Measurements from ENCODE around the gene KDM4E. TPM values are rescaled to one million over a fixed set of nuclear protein-coding genes. Genes with fewer than 3 reads are reported as not detected.
"Not testable (repeated sequence)": the region's sequence is repeated elsewhere in the genome, so short reads cannot be mapped to it uniquely, and the experiment has no call there.

The KDM4E gene
- total RNA-seq, 2 donors from 2014 or later: not detected

DNA sequence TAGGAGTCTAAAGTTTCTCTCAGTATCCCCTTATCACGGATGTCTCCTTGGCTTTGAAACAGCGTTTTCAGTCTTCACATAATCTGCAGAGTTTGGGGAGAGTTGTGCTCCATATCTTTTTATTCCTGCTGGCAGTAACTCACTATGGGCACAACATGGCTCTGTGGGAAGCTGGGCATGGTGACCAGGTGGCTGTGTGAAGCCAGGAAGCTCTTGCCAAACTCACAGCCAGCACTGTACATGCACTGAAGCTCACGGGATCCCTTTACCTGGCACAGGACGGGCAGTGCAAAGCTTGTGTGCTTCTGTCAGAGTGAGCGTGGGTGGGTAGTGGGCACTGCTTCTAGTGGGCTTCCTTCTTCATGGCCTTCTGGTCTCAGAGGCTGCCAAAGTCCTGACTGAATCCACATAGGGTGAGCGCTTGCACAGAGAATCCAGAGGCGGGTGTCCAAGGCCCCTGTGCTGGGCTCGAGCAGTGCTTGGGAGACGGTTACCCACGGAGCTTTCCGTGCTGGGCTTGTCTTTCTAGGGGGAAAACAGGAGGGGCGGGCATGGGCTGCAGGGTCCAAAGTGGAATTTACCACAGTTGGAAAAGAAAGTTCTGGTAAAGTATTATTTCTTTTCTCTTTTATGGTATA lies 10.8 kb upstream of the KDM4E start:
- WGBS: 89% methylated on average over 12 of the region's 12 CpGs
- TF ChIP-seq, protein P1, sequence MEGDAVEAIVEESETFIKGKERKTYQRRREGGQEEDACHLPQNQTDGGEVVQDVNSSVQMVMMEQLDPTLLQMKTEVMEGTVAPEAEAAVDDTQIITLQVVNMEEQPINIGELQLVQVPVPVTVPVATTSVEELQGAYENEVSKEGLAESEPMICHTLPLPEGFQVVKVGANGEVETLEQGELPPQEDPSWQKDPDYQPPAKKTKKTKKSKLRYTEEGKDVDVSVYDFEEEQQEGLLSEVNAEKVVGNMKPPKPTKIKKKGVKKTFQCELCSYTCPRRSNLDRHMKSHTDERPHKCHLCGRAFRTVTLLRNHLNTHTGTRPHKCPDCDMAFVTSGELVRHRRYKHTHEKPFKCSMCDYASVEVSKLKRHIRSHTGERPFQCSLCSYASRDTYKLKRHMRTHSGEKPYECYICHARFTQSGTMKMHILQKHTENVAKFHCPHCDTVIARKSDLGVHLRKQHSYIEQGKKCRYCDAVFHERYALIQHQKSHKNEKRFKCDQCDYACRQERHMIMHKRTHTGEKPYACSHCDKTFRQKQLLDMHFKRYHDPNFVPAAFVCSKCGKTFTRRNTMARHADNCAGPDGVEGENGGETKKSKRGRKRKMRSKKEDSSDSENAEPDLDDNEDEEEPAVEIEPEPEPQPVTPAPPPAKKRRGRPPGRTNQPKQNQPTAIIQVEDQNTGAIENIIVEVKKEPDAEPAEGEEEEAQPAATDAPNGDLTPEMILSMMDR (IDR thresholded peaks at IDR 0.05): no peak
- TF ChIP-seq POLR2A (IDR thresholded peaks at IDR 0.05) (no peak), POLR2AphosphoS5 (IDR thresholded peaks at IDR 0.05) (no peak)
- no peaks in the 10 kb centered on the region for H3K36me3 ChIP-seq
- H3K27ac ChIP-seq: no peak overlapping the region
- DNase-seq (ENCODE audit: low spot score): no peak
- no peaks in the 10 kb centered on the region for H3K9me3 ChIP-seq
- no peaks in the 10 kb centered on the region for H3K27me3 ChIP-seq (replicated peaks; ENCODE audit: insufficient read depth)
- intact Hi-C loops (cut with DNase I): no loop called here
- no peak overlapping the region for H3K4me3 ChIP-seq
- H3K4me1 ChIP-seq (replicated peaks): no peaks in the 10 kb centered on the region

DNA sequence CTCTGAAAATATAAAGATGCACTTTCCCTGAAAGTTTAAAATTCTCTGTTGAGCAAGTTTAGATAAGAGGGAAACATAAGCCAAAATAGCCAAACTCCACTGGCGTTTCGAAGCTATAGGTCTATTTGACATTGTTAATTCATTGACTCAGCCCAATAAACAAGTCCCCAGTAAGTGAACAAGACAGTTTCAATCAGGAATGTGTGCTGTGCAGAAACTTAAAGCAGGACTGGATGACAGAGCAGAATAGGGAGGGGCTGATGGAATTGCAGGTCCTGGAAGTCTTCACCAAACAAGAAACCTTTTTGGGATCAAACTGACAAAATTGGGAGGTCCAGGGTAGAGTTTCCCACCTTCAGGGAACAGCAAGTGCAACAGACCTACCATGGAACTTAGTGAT lies 8.9 kb upstream of the KDM4E start:
- Histone ChIP-seq H3K9me3 (no peaks in the 10 kb centered on the region), H3K4me3 (no peak overlapping the region), H3K27me3 (replicated peaks; ENCODE audit: insufficient read depth) (no peaks in the 10 kb centered on the region), H3K4me1 (replicated peaks) (no peaks in the 10 kb centered on the region), H3K36me3 (no peaks in the 10 kb centered on the region), H3K27ac (no peak overlapping the region)
- intact Hi-C loops (cut with DNase I): no loop called here
- no peak for TF ChIP-seq POLR2A (IDR thresholded peaks at IDR 0.05)
- TF ChIP-seq, protein P1 (IDR thresholded peaks at IDR 0.05): no peak
- TF ChIP-seq POLR2AphosphoS5 (IDR thresholded peaks at IDR 0.05): no peak
- no peak for DNase-seq (ENCODE audit: low spot score)
- 34% methylated on average over 2 of the region's 2 CpGs for WGBS

DNA sequence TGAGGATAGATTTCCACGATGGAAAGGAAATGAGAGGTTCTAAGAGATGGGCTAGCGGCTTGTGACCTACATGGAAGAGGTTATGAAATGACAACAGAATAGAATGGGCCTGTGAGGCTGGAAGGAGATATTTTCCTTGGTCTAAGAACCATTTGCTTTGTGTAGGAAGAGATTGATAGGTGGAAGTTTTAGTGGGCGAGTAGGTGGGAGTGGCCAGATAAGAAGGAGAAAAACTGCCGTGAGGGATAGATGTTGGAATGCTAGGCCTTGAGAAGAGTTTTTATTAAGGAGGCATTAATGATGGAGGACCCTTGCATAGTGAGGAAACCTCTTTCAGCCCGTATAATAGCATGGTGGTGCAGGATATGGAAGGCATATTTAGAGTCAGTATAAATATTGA lies 3.6 kb upstream of the KDM4E start:
- H3K4me3 ChIP-seq: not testable (repeated sequence)
- 95% methylated on average over 5 of the region's 5 CpGs for whole genome bisulfite sequencing

DNA sequence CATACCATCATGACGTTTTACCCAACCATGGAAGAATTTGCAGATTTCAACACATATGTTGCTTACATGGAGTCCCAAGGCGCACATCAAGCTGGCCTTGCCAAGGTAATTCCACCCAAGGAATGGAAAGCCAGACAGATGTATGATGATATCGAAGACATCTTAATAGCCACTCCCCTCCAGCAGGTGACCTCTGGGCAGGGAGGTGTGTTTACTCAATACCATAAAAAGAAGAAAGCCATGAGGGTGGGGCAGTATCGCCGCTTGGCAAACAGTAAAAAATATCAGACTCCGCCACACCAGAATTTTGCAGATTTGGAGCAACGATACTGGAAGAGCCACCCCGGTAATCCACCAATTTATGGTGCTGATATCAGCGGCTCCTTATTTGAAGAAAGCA lies 536 bp downstream of the KDM4E start:
- H3K27ac ChIP-seq; intact Hi-C loops (cut with DNase I); DNase-seq (ENCODE audit: low spot score); H3K4me3 ChIP-seq; H3K36me3 ChIP-seq; H3K27me3 ChIP-seq (replicated peaks; ENCODE audit: insufficient read depth); H3K9me3 ChIP-seq; H3K4me1 ChIP-seq (replicated peaks): not testable (repeated sequence)
- WGBS: 61% methylated on average over 6 of the region's 9 CpGs

More for the DNA sequence above, 3.6 kb upstream of the KDM4E start:
- H3K9me3 ChIP-seq; H3K36me3 ChIP-seq; DNase-seq (ENCODE audit: low spot score); H3K27ac ChIP-seq; intact Hi-C loops (cut with DNase I); H3K4me1 ChIP-seq (replicated peaks); H3K27me3 ChIP-seq (replicated peaks; ENCODE audit: insufficient read depth): not testable (repeated sequence)

DNA sequence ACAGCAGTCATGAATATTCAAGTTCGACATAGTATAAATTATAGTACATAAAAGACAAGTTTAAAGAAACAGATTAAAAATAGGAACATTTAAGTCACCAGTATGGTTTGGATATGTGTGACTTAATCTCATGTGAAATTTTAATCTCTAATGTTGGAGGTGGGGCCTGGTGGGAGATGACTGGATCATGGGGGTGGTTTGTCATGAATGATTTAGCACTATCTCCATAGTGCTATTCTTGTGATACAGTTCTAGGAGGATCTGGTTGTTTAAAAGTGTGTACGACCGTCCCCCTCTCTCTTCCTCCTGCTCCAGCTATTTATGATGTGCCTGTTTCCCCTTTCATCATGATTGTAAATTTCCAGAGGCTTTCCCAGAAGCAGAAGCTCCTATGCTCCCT lies 3.3 kb downstream of the KDM4E start:
- no peak for DNase-seq (ENCODE audit: low spot score)
- 65% methylated on average over 3 of the region's 3 CpGs for WGBS
- TF ChIP-seq POLR2AphosphoS5 (IDR thresholded peaks at IDR 0.05) (no peak), POLR2A (IDR thresholded peaks at IDR 0.05) (no peak)
- TF ChIP-seq, protein P1 (IDR thresholded peaks at IDR 0.05): no peak
- Histone ChIP-seq H3K9me3 (no peaks in the 10 kb centered on the region), H3K27ac (no peak overlapping the region), H3K36me3 (no peaks in the 10 kb centered on the region), H3K27me3 (replicated peaks; ENCODE audit: insufficient read depth) (no peaks in the 10 kb centered on the region), H3K4me3 (no peak overlapping the region), H3K4me1 (replicated peaks) (no peaks in the 10 kb centered on the region)
- intact Hi-C loops (cut with DNase I): no loop called here

DNA sequence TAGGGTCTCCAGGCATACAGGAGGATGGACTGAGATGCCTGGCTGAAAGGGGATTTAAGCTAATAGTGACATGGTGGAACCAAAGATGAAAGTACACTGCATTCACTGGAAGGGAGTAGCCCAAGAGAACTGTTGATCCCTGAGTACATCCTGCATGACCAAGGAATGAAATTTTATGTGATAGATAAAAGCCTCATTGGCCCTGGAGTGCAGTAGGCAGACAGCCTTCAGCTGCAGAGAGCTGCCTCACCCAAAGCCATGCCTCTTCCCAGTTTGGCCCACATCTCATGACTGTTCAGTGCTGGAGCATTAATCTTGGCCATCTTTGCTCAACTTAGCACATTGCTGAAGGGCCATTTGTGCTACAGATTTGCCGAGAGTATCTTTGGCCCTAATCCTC lies 8.0 kb downstream of the KDM4E start:
- TF ChIP-seq POLR2A (IDR thresholded peaks at IDR 0.05) (no peak), POLR2AphosphoS5 (IDR thresholded peaks at IDR 0.05) (no peak)
- TF ChIP-seq, protein P1 (IDR thresholded peaks at IDR 0.05): no peak

More for the DNA sequence above, 8.0 kb downstream of the KDM4E start:
- no peak overlapping the region for H3K4me3 ChIP-seq
- intact Hi-C loops (cut with DNase I): no loop called here
- H3K27ac ChIP-seq: no peak overlapping the region
- H3K27me3 ChIP-seq (replicated peaks; ENCODE audit: insufficient read depth): no peaks in the 10 kb centered on the region
- H3K4me1 ChIP-seq (replicated peaks): no peaks in the 10 kb centered on the region
- no peaks in the 10 kb centered on the region for H3K36me3 ChIP-seq
- DNase-seq (ENCODE audit: low spot score): no peak
- WGBS: 76% methylated on average over 1 of the region's 1 CpG
- no peaks in the 10 kb centered on the region for H3K9me3 ChIP-seq

All from prostate gland (tissue), 2 donors.